ENCODE measurements around the gene ZSCAN30. TPM values are rescaled to one million over a fixed set of nuclear protein-coding genes. Genes with fewer than 3 reads are reported as not detected.
A peak's percentile ranks its signal among the peaks of the same experiment; 100 is the strongest.

Gene ZSCAN30
- total and polyA plus RNA-seq, 2 of the 13 experiments (the other 11 are each of a cell fraction or from before 2014, with no cell fraction given) = 7.4 to 7.7 TPM

DNA sequence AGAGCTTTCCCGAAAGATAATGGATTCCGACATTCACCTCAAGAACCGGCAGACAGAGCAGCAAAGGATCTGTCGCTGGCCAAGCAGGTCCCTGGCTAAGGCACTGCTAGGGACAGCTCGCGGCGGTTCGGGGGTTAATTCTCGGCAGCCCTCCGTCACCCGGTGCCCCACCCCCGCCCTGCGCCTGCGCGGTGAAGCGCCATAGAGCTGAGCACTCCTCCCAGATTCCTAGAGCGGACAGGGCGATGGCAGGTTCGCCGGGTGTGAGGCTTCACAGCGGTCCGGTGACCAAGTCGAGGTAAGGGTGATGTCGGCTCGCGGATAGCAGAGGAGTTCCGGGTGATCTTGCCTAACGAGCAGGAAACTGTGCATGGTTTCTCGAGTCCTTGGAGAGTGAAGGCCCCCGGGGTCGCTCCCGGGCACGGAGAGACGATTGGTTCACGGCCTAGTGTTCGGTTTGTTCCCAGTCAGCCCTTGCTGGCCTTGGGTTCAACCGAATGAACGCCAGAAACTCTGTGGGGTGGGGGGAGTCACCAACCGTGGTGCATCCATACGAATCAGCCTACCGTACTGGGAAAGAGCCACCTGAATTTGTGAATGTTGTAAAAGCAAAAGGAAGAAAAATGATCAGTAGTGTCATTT lies at the start of gene ZSCAN30 (continued):
- TF ChIP-seq CAMTA2 (CRISPR knock-in tag; IDR thresholded peaks at IDR 0.05; ENCODE audit: borderline replicate concordance) = peak; percentile 93; the same call in 1 of the 2 replicates
- peak; percentile 79 for TF ChIP-seq CREB1 (IDR thresholded peaks at IDR 0.05)
- peak; percentile 81 for TF ChIP-seq CREB1 (CRISPR knock-in tag; IDR thresholded peaks at IDR 0.05)
- TF ChIP-seq SIX4 (CRISPR knock-in tag; IDR thresholded peaks at IDR 0.05) = no peak
- TF ChIP-seq ZNF776 (CRISPR knock-in tag; IDR thresholded peaks at IDR 0.05) = peak; percentile 88; the same call in 1 of the 2 replicates
- no peak for TF ChIP-seq ZNF562 (CRISPR knock-in tag; IDR thresholded peaks at IDR 0.05; ENCODE audit: borderline replicate concordance)
- TF ChIP-seq HNF4A (CRISPR knock-in tag; IDR thresholded peaks at IDR 0.05) = no peak; the same call in 1 of the 2 replicates
- no peak for TF ChIP-seq ZFP36 (IDR thresholded peaks at IDR 0.05; ENCODE audit: borderline replicate concordance, low read depth, low read length, partially characterized antibody)
- TF ChIP-seq KAT7 (CRISPR knock-in tag; IDR thresholded peaks at IDR 0.05; ENCODE audit: borderline replicate concordance) = peak; percentile 92; the same call in 1 of the 2 replicates
- peak; percentile 90; the same call in 1 of the 2 replicates for TF ChIP-seq ZNF543 (CRISPR knock-in tag; IDR thresholded peaks at IDR 0.05)
- peak; percentile 65 for TF ChIP-seq ATF1 (CRISPR knock-in tag; IDR thresholded peaks at IDR 0.05)
- TF ChIP-seq ZNF83 (CRISPR knock-in tag; IDR thresholded peaks at IDR 0.05; ENCODE audit: borderline replicate concordance) = 0 out of 2 replicates have a peak, but pooled peaks have one; percentile 60
- TF ChIP-seq CC2D1A (CRISPR knock-in tag; IDR thresholded peaks at IDR 0.05) = 0 out of 2 replicates have a peak, but pooled peaks have one; percentile 56
- 0 out of 2 replicates have a peak, but pooled peaks have one; percentile 36 for TF ChIP-seq TFDP2 (CRISPR knock-in tag; IDR thresholded peaks at IDR 0.05)
- TF ChIP-seq HNRNPLL (IDR thresholded peaks at IDR 0.05; ENCODE audit: low read depth, low read length, poor library complexity, severe bottlenecking) = peak; percentile 50
- TF ChIP-seq ADNP (CRISPR knock-in tag; IDR thresholded peaks at IDR 0.05) = no peak
- TF ChIP-seq GLI4 (CRISPR knock-in tag; IDR thresholded peaks at IDR 0.05; ENCODE audit: borderline replicate concordance) = peak; percentile 75; the same call in 1 of the 2 replicates
- peak; percentile 92 for TF ChIP-seq SMAD3 (CRISPR knock-in tag; IDR thresholded peaks at IDR 0.05)
- TF ChIP-seq ZFP36L1 (CRISPR knock-in tag; IDR thresholded peaks at IDR 0.05) = peak; percentile 90
- TF ChIP-seq NFYB (CRISPR knock-in tag; IDR thresholded peaks at IDR 0.05) = no peak
- TF ChIP-seq ZNF501 (CRISPR knock-in tag; IDR thresholded peaks at IDR 0.05) = peak; percentile 89
- TF ChIP-seq SMYD3 (CRISPR knock-in tag; IDR thresholded peaks at IDR 0.05) = peak; percentile 27; the same call in 1 of the 2 replicates
- no peak for TF ChIP-seq ZNF674 (CRISPR knock-in tag; IDR thresholded peaks at IDR 0.05; ENCODE audit: low read depth)
- TF ChIP-seq ATF2 (CRISPR knock-in tag; IDR thresholded peaks at IDR 0.05) = peak; percentile 84
- TF ChIP-seq ZNF235 (CRISPR knock-in tag; IDR thresholded peaks at IDR 0.05; ENCODE audit: borderline replicate concordance) = peak; percentile 96
- TF ChIP-seq ZNF263 (CRISPR knock-in tag; IDR thresholded peaks at IDR 0.05) = peak; percentile 42
- 0 out of 2 replicates have a peak, but pooled peaks have one; percentile 36 for TF ChIP-seq ZNF567 (CRISPR knock-in tag; IDR thresholded peaks at IDR 0.05; ENCODE audit: borderline replicate concordance)
- peak; percentile 82 for TF ChIP-seq HDAC2 (CRISPR knock-in tag; IDR thresholded peaks at IDR 0.05)
- TF ChIP-seq ARNTL (CRISPR knock-in tag; IDR thresholded peaks at IDR 0.05) = 0 out of 2 replicates have a peak, but pooled peaks have one; percentile 45
- TF ChIP-seq ZNF891 (CRISPR knock-in tag; IDR thresholded peaks at IDR 0.05) = peak; percentile 78
- 0 out of 2 replicates have a peak, but pooled peaks have one; percentile 27 for TF ChIP-seq NFKBIZ (CRISPR knock-in tag; IDR thresholded peaks at IDR 0.05)
- TF ChIP-seq KMT2B (CRISPR knock-in tag; IDR thresholded peaks at IDR 0.05) = peak; percentile 98

Data from HepG2 (cell line).